GM21381 (cell line): ENCODE measurements around the gene PPRC1.

Experiments used
- ATAC-seq: cut with Tn5 transposase; IDR thresholded peaks from one replicate; pipeline ENCODE4 v1.9.1; 2021; ENCODE audit warnings: mild to moderate bottlenecking, moderate library complexity; ENCODE audit not compliant: unreplicated experiment

The PPRC1 gene

GRCh38 chr10:102147561-102147960, 14.7 kb downstream of the PPRC1 start:
- no peak for ATAC-seq

GRCh38 chr10:102148275-102148674, 15.4 kb downstream of the PPRC1 start:
- ATAC-seq = no peak

- no peak for ATAC-seq
These were observed 18.3 kb downstream of the PPRC1 start for GRCh38 chr10:102150970-102151773.

GRCh38 chr10:102151774-102152544, 19.1 kb downstream of the PPRC1 start, which contains the start of gene NOLC1:
Gene NOLC1, plus strand, starts transcription at chr10:102152389. Its CDS starts 22 bp downstream, at chr10:102152411.
- peak; percentile 94 for ATAC-seq

GRCh38 chr10:102152545-102152890, 19.7 kb downstream of the PPRC1 start:
- peak; percentile 25 for ATAC-seq

- no peak for ATAC-seq
These were observed 20.3 kb downstream of the PPRC1 start for GRCh38 chr10:102153093-102153620.

GRCh38 chr10:102154466-102155116, 21.8 kb downstream of the PPRC1 start:
- no peak for ATAC-seq

GRCh38 chr10:102157224-102157623, 24.4 kb downstream of the PPRC1 start:
- no peak for ATAC-seq

GRCh38 chr10:102159051-102159597, 26.3 kb downstream of the PPRC1 start:
- no peak for ATAC-seq

- no peak for ATAC-seq
These were observed 27.0 kb downstream of the PPRC1 start for GRCh38 chr10:102159831-102160230.

GRCh38 chr10:102163342-102163989, 30.6 kb downstream of the PPRC1 start:
- ATAC-seq = no peak

GRCh38 chr10:102167861-102168260, 35.0 kb downstream of the PPRC1 start:
- no peak for ATAC-seq

GRCh38 chr10:102170602-102171001, 37.8 kb downstream of the PPRC1 start:
- no peak for ATAC-seq

GRCh38 chr10:102172288-102172687, 39.4 kb downstream of the PPRC1 start:
- no peak for ATAC-seq

GRCh38 chr10:102175415-102175814, 42.6 kb downstream of the PPRC1 start:
- ATAC-seq = no peak

GRCh38 chr10:102184606-102185005, 51.8 kb downstream of the PPRC1 start:
- ATAC-seq = no peak

- ATAC-seq = no peak
These were observed 52.4 kb downstream of the PPRC1 start for GRCh38 chr10:102185272-102185671.

- ATAC-seq = no peak
These were observed 53.1 kb downstream of the PPRC1 start for GRCh38 chr10:102185811-102186527.

- ATAC-seq = no peak
These were observed 55.6 kb downstream of the PPRC1 start for GRCh38 chr10:102188298-102188940.
